Heart right ventricle (tissue), 16 donors: ENCODE measurements around the gene IFT43. TPM values are rescaled to one million over a fixed set of nuclear protein-coding genes. Genes with fewer than 3 reads are reported as not detected.

Experiments
- ATAC-seq, 8 donors: fragments of 200-7000 bp; cut with Tn5 transposase; one replicate each; pipeline ENCODE4 v1.9.1; 2020; ENCODE audit warnings: mild to moderate bottlenecking in 8 of 8, moderate library complexity in 8 of 8, moderate number of reproducible peaks in 1 of 8
- DNase-seq, 2 donors: peaks; one replicate each; pipeline ENCODE4 v3.0.0-alpha.2; 2020
- H3K27ac ChIP-seq, 10 donors: fragments of 200-600 bp; sonication (generic) in 2 of 10; one replicate each; pipeline versions ENCODE4 v1.5.0 to v1.8.0; 2020 to 2022; ENCODE audit warnings: mild to moderate bottlenecking in 3 of 10
- H3K27me3 ChIP-seq, 7 donors: fragments of 200-600 bp; one replicate each; pipeline ENCODE4 v1.8.0; 2021 to 2022; ENCODE audit warnings: mild to moderate bottlenecking in 2 of 7
- H3K36me3 ChIP-seq, 9 donors: fragments of 200-600 bp; sonication (generic) in 1 of 9; one replicate each; pipeline versions ENCODE4 v1.5.0 to v1.8.0; 2020 to 2022; ENCODE audit warnings: mild to moderate bottlenecking in 2 of 9
- H3K4me1 ChIP-seq, 9 donors: fragments of 200-600 bp; sonication (generic) in 1 of 9; one replicate each; pipeline versions ENCODE4 v1.5.0 to v1.8.0; 2020 to 2022; ENCODE audit warnings: mild to moderate bottlenecking in 4 of 9
- H3K4me3 ChIP-seq, 10 donors: fragments of 200-600 bp; sonication (generic) in 2 of 10; one replicate each; pipeline versions ENCODE4 v1.5.0 to v1.8.0; 2020 to 2022; ENCODE audit warnings: mild to moderate bottlenecking in 7 of 10, moderate library complexity in 2 of 10
- H3K9me3 ChIP-seq, 11 donors: fragments of 200-600 bp in 10 of 11; sonication (generic) in 2 of 11; one replicate each; pipeline versions ENCODE4 v1.5.0 to v1.8.0; 2013 to 2022; ENCODE audit warnings: mild to moderate bottlenecking in 2 of 11, control low read depth in 1 of 11, moderate library complexity in 1 of 11
- CTCF ChIP-seq, 9 donors: fragments of 200-600 bp; sonication (generic) in 2 of 9; IDR thresholded peaks; one replicate each; pipeline versions ENCODE4 v1.5.0 to v1.8.0; 2021 to 2022; ENCODE audit warnings: antibody characterized with exemption in 9 of 9, mild to moderate bottlenecking in 5 of 9, moderate library complexity in 1 of 9
- WGBS, 2 donors: extraction: QIAGEN DNeasy Blood & Tissue Kit; methylation state at CpG; one replicate each; pipeline ENCODE4 v1.1.7; 2013; ENCODE audit warnings: inconsistent platforms in 1 of 2; 5-methylcytosine and 5-hydroxymethylcytosine counted together
- intact Hi-C, 10 donors: fragments of 100-400 bp; cut with DNase I; formaldehyde crosslinking; loops; one replicate each; pipeline versions ENCODE4 v1.11.1 to v1.14.2; 2022
- polyA plus RNA-seq, 2 donors: library from polyadenylated mRNA; stranded (reverse); fragments of 200-250 nt; gene quantifications; one replicate each; pipeline ENCODE4 v1.2.3, GENCODE V29; 2013
- total RNA-seq, 10 donors: library from RNA; stranded (reverse); fragmentation: NEBNext Ultra II Directional in 3 of 10; extraction: Animal tissue kit (Norgen Biotek cat#: 25700) in 3 of 10; gene quantifications; one replicate each; pipeline versions ENCODE4 v1.2.1 to v1.2.4, GENCODE V29; 2021 to 2023
- donor health status: Arrhythmogenic right ventricular cardiomyopathy.
- donor health status: ischemic (EF 13 %, LVEDD 7.1; RV severe dilation, severe dysfunction).
- donor health status: healthy with polysubstance abuse.
- donor health status: DM: no; HTN: yes; CAD: no.
- donor health status: DM: no; HTN: no; CAD: no.
- donor health status: ischemic (EF 25% LVEDD 6.9; RV normal size, moderate dysfunction).
- donor health status: ischemic (EF 25% LVEDD 5.7; RV mildly dilated, moderate dysfunction).
- donor health status: healthy.
- donor health status: DM: yes; HTN: yes; CAD: no.
- donor health status: Ischemic cardiomyopathy.
- donor health status: ischemic (EF 35%, LVEDD 5.7; RV mildly dilated, moderate dysfunction).
- donor health status: nonischemic (EF 11% LVEDD 7.7; RV severe dilation, severe dysfunction).
- donor health status: DM: yes; HTN: yes; CAD: no.
- donor health status: PGD.
- donor health status: ischemic (EF 29% LVEDD 5.4; RV normal size, mild dysfunction).
- donor health status: nonischemic (EF 23%, LVEDD 6.1; RV moderate dilation, normal function).

IFT43 gene
- total and polyA plus RNA-seq, 12 donors, result 19.7 to 57.1 (median 31.8) TPM

GRCh38 chr14:76065519-76065918, 80.0 kb downstream of the IFT43 start:
- Histone ChIP-seq H3K27me3 (no peaks in the 10 kb centered on the region), H3K4me3 (no peak overlapping the region), H3K4me1 (peaks cover 0 to 4% (median 0%) of the 10 kb centered on the region in 9 donors), H3K36me3 (peaks cover 0 to 82% (median 16%) of the 10 kb centered on the region in 9 donors), H3K27ac (no peak overlapping the region), H3K9me3 (peaks cover 0 to 13% (median 0%) of the 10 kb centered on the region in 11 donors)
- no peak for DNase-seq
- intact Hi-C loops, result no loop called here
- 96 to 99% methylated on average over 3 of the region's 3 CpGs for WGBS, 2 donors
- no peak for ATAC-seq
- no peak for TF ChIP-seq CTCF (IDR thresholded peaks at IDR 0.05)

GRCh38 chr14:76067536-76067935, 82.0 kb downstream of the IFT43 start:
- no peak for DNase-seq
- no peak overlapping the region for H3K27ac ChIP-seq
- WGBS, 2 donors, result 89 to 96% methylated on average over 5 of the region's 5 CpGs
- no peak for TF ChIP-seq CTCF (IDR thresholded peaks at IDR 0.05)
- intact Hi-C loops, result no loop called here
- peaks cover 0 to 82% (median 21%) of the 10 kb centered on the region in 9 donors for H3K36me3 ChIP-seq
- no peak overlapping the region for H3K4me3 ChIP-seq
- peaks cover 0 to 4% (median 0%) of the 10 kb centered on the region in 9 donors for H3K4me1 ChIP-seq
- H3K27me3 ChIP-seq, result no peaks in the 10 kb centered on the region
- no peak for ATAC-seq
- H3K9me3 ChIP-seq, result peaks cover 0 to 13% (median 0%) of the 10 kb centered on the region in 11 donors

- no peak for TF ChIP-seq CTCF (IDR thresholded peaks at IDR 0.05)
- DNase-seq, result no peak
- Histone ChIP-seq H3K27me3 (no peaks in the 10 kb centered on the region), H3K9me3 (no peaks in the 10 kb centered on the region), H3K27ac (no peak overlapping the region), H3K4me1 (peaks cover 0 to 6% (median 0%) of the 10 kb centered on the region in 9 donors), H3K36me3 (peaks cover 0 to 48% (median 5%) of the 10 kb centered on the region in 9 donors), H3K4me3 (no peak overlapping the region)
- intact Hi-C loops, result no loop called here
- 66 to 68% methylated on average over 12 of the region's 12 CpGs for WGBS, 2 donors
- ATAC-seq, result no peak
Measured at GRCh38 chr14:76073717-76074116, 88.2 kb downstream of the IFT43 start.

GRCh38 chr14:76077340-76077739, 91.8 kb downstream of the IFT43 start:
- intact Hi-C loops, result loop anchor here in 1 of 10 donors (5.0 kb wide), 1 partner anchor 495 kb away; no protein-coding TSS in a partner anchor
- DNase-seq, result no peak
- ATAC-seq, result no peak
- Histone ChIP-seq H3K36me3 (peaks cover 0 to 36% (median 0%) of the 10 kb centered on the region in 9 donors), H3K27me3 (no peaks in the 10 kb centered on the region), H3K4me3 (no peak overlapping the region), H3K27ac (peak overlapping the region in 1 of 10 donors; percentile 22), H3K9me3 (no peaks in the 10 kb centered on the region), H3K4me1 (peaks cover 0 to 19% (median 0%) of the 10 kb centered on the region in 9 donors)
- 65 to 83% methylated on average over 2 of the region's 2 CpGs for WGBS, 2 donors
- no peak for TF ChIP-seq CTCF (IDR thresholded peaks at IDR 0.05)
